Stimulated activated CD4-positive, alpha-beta T cell treated with anti-CD3 and anti-CD28 coated beads, TNF-alpha, amount 100 ng/mL, for 1 hour (primary cell): ENCODE data around the gene LENG8.
"Not testable (repeated sequence)": the region's sequence is repeated elsewhere in the genome, so short reads cannot be mapped to it uniquely, and the experiment has no call there.

Experiments used
- DNase-seq, 3 donors: peaks; one replicate each; pipeline ENCODE4 v3.0.0-alpha.2; 2020; ENCODE audit warnings: low read depth in 3 of 3, low spot score in 1 of 3

LENG8 gene

DNA sequence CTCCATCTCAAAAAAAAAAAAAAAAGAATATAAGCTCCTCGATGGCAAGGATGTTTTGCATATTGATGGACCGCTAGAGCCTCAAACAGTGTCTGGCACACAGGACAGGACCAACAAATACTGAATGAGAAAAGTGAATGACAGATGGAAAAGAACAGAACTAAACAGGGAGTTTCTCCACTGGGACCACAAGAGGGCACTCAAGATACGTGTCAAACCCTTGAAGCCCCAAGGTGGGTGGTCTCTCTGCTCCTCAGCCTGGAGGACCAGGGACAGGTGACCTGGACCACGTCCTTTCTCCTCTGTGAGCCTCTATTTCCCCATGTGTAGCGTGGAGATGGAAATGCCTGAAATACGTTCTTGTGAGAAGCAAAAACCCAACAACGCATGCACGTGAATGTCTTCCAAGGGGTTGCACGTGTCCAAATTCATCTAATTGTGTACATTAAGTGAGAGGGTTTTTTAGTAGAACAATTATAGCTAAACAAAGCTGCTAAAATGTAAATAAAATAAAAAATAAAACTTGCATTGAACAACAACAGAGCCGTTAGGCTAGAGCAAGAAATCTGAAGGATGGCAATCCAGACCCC is 29.8 kb downstream of the LENG8 start:
- DNase-seq: no peak

DNA sequence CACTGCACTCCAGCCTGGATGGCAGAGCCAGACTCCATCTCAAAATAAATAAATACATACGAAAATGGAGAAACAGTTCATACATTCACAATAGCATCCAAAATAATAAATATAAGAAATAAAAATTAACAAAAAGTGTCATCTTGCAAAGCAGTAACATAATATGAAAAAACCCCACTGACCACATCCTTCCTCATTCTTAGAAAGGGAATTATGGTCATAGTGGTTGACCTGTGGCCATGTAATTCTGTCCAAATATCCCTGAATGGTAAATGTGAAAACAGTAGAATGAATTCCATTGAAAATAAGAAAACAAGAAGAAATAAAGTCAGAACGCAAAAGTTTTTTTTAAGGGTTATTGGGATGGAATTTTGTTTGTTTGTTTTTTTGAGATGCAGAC is 31.1 kb downstream of the LENG8 start:
- DNase-seq: no peak

DNA sequence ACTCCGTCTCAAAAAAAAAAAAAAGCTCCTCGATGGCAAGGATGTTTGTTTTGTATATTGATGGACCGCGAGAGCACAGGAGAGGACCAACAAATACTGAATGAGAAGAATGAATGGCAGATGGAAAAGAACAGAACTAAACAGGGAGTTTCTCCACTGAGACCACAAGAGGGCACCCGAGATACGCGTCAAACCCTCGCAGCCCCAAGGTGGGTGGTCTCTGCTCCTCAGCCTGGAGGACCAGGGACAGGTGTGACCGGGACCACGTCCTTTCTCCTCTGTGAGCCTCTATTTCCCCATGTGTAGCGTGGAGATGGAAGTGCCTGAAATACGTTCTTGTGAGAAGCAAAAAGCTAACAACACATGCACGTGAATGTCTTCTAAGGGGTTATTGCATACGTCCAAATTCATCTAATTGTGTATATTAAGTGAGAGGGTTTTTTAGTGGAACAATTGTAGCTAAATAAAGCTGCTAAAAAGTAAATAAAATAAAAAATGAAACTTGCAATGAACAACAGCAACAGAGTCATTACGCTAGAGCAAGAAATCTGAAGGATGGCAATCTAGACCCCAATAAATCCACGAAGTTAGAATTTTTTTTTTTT is 32.4 kb downstream of the LENG8 start:
- DNase-seq: no peak

DNA sequence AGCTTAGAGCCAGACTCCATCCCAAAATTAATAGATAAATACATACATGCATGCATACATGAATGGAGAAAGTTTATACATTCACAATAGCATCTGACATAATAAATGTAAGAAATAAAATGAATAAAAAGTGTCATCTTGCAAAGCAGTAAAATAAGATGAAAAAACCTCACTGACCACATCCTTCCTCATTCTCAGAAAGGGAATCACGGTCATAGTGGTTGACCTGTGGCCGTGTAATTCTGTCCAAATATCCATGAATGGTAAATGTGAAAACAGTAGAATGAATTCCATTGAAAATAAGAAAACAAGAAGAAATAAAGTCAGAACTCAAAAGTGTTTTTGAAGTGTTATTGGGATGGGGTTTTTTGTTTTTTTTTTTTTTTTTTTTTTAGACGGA is 33.9 kb downstream of the LENG8 start:
- DNase-seq: no peak

DNA sequence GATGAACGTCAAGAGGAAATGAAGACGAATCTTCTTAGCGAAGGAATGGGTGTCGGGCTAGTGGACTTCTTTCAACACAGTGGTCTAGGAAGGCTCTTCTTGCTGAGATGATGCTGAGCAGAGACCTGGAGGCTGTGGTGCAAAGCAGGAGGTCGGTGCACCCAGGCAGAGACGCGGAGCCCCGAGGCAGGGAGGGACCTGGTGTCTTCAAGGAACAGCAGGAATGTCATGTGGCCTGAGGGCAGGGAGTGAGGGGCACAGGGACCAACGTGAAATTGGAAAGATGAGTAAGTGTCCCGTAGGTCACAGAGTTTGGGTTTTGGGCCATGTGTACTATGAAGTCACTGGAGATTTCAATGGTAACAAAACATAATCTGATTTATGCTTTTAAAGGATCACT is 35.5 kb downstream of the LENG8 start:
- no peak for DNase-seq

DNA sequence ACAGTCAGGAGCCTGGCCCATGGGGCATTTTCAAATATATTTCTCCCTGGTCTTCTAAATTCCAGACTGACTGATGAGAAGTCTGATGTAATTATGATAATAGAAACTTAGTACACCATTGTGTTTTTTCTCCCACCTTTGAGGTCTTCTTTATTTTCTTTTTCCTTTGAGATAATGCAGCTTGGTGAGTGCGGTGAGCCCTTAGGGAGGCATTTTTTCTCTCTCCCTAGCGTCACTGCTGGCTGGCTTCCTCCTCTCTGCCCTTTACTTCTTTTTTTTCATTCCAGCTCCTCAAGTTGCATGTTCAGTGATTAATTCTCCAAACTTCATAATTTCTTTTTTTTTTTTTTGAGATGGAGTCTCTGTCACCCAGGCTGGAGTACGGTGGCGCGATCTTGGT is 36.9 kb downstream of the LENG8 start:
- DNase-seq: no peak

DNA sequence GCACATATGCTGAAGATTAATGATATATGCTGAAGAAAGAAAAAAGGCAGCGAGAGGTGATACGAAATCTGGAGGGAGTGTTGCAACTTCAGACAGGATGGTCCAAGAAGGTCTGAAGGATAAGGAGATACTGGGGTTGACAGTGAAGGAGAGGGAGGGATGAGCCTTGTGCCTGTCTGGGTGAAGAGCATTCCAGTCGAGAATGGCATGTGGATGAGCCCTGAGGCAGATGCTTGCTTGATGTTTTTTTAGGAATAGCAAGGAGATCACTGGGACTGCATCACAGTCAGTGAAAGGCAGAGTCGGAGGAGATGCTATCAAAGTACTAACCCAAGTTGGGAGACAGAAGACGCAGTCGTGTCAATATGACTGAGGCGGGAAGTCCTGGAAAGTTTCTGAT is 40.3 kb downstream of the LENG8 start:
- DNase-seq: no peak

DNA sequence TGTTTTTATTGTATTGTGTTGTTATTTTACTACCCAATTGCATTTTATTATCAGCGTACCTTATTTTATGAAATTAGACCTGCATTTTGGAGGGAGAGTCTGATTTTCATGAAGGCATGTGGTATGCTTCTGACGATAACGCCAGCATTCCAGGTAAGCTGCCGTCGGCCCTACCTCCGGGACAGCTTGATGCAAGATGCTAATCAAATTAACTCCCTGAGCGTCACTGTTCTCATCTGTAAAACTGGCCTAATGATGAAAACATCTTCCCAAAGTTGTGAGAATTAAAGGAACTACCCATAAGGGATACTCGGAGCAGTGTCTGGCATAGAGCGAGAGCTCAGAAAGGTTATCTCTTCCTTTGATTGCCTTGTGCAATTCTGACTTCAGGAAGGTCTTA is 40.8 kb downstream of the LENG8 start:
- no peak for DNase-seq

DNA sequence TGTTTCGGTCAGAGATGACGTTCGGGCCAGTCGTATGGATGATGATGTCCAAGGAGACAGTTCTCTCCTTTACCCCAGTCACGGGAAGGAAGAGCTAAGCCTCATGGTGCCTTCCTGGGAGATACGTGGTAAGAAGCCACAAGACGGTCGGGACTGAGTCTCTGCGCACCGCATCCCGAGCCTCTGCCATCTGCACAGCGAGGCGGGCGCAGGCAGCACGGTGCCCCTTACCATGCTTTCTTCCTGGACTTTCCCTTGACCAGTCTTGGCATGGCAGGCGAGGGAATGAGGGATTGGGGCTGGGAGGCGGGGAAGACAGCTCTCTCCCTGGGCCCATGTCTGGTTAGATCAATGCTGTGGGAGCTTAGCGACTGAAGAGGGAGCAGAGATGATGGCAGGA is 43.6 kb downstream of the LENG8 start:
- DNase-seq: no peak

DNA sequence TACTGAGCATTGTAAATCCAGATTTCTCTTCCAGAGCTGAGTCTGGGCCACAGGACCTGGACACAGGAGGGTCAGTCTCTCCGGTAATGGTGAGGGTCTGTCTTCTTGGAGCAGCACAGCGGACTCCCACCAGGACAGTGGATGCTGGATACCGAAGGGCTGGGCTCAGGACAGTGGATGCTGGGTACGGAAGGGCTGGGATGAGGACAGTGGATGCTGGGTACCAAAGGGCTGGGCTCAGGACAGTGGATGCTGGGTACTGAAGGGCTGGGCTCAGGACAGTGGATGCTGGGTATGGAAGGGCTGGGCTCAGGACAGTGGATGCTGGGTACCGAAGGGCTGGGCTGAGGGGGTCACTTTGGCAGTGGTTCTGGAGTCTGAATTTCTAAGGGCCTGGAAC is 44.1 kb downstream of the LENG8 start:
- not testable (repeated sequence) for DNase-seq

DNA sequence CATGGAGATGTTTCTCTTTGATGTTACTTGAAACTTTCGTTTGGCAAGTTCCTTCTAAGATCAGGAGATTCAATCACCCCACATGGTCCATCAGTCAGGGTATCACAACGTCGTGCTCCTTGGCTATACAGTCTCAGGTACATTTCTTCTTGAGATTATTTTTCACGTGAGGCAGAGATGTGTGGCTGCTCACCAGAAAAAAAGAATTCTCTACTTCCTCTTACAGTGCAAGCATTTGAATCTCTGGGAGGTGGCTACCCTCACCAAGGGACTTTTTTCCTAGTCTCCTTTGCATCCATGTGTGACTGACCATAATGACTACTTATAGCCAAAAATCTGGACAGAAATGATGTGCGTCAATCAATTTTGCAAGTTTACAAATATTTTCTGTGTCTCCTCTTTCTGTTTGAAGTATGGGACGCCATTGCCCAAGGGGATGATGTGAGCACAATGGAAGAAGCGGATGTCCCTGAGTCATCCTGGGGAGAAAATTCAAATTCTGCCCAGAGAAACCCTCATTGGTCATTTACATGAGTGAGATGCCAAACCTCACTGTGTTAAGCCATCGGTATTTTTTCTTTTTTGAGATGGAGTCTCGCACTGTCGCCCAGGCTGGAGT is 45.1 kb downstream of the LENG8 start:
- DNase-seq: no peak

DNA sequence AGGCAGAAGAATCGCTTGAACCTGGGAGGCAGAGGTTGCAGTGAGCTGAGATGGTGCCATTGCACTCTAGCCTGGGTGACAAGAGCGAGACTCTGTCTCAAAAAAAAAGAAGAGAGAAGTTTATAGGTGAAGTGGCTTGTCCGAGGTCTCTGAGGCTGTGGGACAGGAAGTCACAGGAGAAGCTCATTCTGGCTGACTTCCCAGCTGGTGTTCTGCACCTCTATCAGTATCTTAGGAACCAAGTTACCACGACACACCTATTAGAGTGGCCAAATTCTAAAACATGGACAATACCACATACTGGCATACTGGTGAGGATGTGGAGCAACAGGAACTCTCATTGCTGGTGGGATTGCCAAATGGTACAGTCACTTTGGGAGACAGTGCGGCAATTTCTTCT is 46.3 kb downstream of the LENG8 start:
- DNase-seq: not testable (repeated sequence)

DNA sequence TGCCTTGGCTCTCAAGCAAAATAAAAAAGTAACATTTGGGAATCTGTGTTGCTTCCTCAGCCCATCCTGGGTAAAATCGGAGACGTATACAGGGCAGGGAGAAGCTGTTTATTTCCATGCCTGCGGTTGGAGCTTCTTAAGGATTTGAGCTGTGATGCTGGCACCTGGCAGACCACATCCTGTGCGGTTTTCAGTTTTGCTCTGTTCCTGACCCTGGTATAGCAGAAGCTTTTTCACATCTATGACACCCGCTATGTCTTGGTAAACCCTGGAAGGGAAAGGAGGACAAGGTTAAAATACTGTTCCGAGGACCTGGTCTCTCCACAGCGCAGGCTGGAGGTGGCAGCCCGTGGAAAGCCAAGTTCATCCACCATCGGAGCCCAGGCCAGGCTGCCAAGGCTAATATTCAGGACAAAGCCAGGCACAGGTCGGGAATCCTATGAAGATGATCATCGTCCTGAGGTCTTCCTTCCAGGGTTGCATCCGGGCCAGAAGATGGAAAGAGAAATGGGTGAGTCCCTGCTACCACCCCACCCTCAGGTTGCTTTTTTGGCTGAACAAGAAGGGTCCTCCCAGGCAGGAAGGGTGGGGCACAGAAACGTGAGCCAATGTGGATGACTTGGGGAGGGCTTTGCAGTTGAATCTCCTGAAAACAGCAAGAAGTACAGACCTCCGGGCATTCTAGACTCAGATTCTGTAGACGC is 48.9 kb downstream of the LENG8 start:
- not testable (repeated sequence) for DNase-seq

DNA sequence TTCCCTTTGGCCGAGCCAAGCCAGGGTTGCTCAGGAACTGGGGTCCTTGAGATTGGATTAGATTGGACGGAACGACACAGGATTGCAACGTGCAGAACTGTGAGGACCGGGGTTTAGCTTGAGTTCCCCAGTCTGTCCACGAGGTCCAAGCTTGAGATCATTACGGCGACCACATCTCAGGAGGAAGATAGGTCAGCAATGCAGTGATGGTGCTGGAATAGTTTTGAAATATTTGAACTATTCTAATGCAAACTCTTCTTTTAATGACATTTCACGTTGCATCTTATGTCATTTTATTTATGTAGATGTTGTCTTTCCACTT is 49.4 kb downstream of the LENG8 start:
- DNase-seq: not testable (repeated sequence)

DNA sequence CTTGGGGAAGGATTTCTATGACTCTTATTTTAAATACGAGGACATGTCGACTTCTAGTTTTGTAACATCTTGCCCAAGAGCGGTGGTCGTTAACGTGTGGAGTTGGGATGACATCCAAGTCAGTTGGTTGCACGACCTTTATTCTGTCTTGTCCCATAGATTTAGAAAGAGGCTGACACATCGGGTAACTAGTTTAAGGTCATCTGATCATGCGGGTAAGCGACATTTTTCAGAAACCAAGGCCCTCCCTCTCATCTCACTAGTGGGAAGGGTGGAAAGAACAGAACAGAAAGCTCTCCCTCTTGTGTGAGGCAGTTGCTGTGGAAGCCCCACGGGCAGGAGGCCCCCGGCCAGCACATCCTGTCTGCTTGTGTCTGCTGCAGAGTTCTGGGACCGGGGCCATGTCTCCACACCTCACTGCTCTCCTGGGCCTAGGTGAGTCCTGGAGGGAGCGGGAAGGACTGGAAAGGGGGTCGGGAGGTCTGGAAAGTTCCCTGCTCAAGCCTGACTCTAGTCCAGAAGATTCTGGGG is 53.6 kb downstream of the LENG8 start, which contains the start of gene LAIR2:
TSS of gene LAIR2 (plus strand) at position 314 of the 531 bp plus-strand sequence. CDS start at position 402, 88 bp downstream.
- no peak for DNase-seq

DNA sequence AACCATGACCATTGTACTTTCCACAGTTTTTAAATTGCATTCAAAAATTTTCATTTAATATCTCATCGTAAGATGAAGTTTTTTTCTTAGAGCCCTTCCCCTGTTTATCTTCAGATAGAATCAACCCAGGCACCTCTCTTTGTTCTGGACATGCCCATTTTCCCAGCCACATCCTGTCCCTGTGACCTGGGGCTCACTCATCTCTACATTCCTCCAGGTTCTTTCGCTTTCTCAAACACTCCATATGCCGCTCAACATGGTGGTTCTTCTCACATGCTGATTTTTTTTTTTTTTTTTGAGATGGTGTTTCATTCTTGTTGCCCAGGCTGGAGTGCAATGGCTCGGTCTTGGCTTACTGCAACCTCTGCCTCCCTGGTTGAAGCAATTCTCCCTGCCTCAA is 56.5 kb downstream of the LENG8 start:
- not testable (repeated sequence) for DNase-seq

DNA sequence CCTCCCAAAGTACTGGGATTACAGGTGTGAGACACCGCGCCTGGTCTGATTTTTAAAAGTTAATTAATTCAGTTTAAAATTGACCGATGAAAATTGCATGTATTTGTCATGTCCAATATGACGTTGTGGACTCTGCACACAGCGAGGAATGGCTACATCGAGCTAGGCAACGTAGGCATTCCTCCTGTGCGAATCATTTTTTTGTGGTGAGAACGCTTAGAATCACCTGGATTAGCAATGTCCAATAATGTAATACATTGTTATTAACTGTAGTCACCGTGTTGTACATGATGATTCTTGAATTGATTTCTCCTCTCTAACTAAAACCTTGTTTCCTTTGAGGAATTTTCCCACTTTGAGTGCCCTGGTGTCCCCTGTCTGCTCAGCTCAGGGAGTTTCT is 57.1 kb downstream of the LENG8 start:
- no peak for DNase-seq

DNA sequence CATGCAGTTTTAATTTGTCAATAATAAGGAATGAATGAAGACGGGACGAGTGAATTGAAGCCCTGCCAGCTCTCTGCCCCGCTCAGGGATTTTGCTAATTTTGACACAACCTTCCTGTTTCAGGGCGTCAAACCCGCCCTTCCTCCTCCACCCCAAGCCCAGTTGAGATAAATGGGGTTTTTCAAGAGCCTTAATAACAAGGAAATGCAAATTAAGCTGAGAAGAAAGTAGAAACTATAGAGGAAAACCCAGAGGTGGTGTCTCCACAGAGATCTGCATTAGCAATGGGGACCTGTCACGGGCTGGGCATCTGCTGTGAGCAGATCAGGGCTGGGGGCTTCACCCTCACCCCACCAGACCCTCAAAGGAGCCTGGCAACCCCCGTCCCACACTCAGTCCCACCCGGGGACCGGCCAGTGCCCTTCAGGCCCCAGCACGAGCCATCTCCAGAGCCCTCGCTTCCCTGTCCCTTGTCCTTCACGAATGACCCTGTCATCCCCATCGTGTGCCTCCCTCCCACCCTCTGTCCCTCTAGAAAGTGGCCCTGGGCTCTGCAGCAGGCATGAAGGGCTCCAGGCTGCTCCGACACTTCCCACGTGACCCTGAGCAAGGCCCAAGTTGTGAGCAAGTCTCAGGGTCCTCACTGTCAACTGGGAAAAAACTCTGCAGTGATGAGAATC is 58.2 kb downstream of the LENG8 start:
- DNase-seq: not testable (repeated sequence)

DNA sequence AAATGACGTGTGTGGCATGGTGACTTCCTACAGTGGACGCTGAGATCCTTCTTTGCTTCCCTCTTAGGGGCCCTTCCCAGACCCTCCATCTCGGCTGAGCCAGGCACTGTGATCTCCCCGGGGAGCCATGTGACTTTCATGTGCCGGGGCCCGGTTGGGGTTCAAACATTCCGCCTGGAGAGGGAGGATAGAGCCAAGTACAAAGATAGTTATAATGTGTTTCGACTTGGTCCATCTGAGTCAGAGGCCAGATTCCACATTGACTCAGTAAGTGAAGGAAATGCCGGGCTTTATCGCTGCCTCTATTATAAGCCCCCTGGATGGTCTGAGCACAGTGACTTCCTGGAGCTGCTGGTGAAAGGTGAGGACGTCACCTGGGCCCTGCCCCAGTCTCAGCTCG is 58.8 kb downstream of the LENG8 start:
- DNase-seq: no peak

DNA sequence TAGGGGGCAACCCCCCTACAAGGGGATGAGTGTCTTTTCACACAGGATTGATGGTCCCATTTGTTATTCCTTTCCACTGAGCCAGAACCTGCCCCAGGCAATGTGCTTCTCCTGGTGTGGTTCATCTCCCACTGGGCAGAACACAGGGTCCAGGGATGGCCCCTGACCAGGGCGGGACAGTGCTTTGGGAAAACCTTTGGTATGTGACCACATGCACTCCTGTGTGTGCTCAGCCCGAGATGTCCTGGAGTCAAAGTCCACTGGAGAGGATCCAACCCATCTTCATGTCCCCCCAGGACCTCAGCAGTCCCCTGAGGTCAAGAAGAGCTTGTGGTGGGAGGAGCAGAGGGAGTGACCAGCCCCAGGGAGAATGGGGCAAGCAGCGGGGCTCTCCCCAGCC is 59.5 kb downstream of the LENG8 start:
- not testable (repeated sequence) for DNase-seq

DNA sequence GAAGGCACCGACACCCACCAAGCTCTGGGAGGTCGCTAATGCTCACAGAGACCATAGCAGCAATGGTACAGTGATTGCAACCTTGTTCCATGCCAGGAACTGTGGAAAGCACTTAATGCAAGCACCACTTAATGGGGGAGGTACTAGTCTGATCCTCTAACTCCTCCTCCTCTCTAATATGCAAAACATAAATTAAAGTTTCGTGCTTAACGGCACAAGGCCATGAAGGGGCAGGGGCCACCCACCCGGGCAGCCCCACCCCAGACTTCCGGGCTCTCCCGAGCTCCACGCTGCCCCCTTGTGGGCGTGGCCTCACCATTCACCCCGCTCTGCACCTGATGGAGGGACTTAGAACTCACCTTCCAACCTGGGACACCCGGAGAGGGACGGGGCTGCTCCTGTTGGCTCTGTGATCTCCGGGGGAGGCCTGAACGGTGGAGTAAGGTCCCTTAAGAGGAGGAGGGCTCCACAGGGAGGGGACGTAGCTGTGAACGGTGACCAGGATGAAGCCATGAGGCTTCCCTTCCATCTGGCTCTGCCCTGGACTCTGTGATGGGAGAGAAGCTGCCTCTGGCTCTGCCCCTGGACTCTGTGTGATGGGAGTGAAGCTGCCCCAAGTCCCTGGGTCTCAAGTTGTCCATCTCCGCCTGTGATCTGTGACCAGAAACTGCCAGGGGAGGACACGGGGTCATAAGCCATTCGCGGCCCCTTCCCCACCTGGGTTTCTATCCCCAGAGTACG is 60.4 kb downstream of the LENG8 start:
- DNase-seq: not testable (repeated sequence)
